CD14-positive monocyte (primary cell): ENCODE results near the gene ANXA2. TPM values are rescaled to one million over a fixed set of nuclear protein-coding genes. Genes with fewer than 3 reads are reported as not detected.
"Not testable (repeated sequence)": the region's sequence is repeated elsewhere in the genome, so short reads cannot be mapped to it uniquely, and the experiment has no call there.

Experiments used
- DNase-seq, 3 donors: peaks; one replicate each; pipeline ENCODE4 v3.0.0-alpha.2; 2011 to 2022
- H2AFZ ChIP-seq: 2 replicates; pipeline ENCODE4 v1.6.0; 2012; ENCODE audit warnings: mild to moderate bottlenecking, low read depth, low read length, inconsistent platforms; ENCODE audit not compliant: insufficient read depth, poor library complexity, severe bottlenecking
- H3K27ac ChIP-seq, 2 donors: 1 replicate in 1 of 2; 2 replicates in 1 of 2; pipeline ENCODE4 v1.5.1; 2012 to 2013; ENCODE audit warnings: low read length in 2 of 2, control low read depth in 1 of 2, inconsistent platforms in 1 of 2, low read depth in 1 of 2, mild to moderate bottlenecking in 1 of 2
- H3K27me3 ChIP-seq, 2 donors: one replicate each; pipeline versions ENCODE4 v1.6.0 to v1.6.1; 2011 to 2013; ENCODE audit warnings: low read length in 2 of 2; ENCODE audit not compliant: control insufficient read depth in 2 of 2, insufficient read depth in 2 of 2
- H3K36me3 ChIP-seq, 2 donors: replicated peaks in 1 of 2; 1 replicate in 1 of 2; 2 replicates in 1 of 2; pipeline versions ENCODE4 v1.5.1 to v1.6.1; 2012 to 2013; ENCODE audit warnings: low read length in 2 of 2, control low read depth in 1 of 2, inconsistent platforms in 1 of 2, mild to moderate bottlenecking in 1 of 2; ENCODE audit not compliant: insufficient read depth in 2 of 2, control insufficient read depth in 1 of 2
- H3K4me1 ChIP-seq, 2 donors: 1 replicate in 1 of 2; 2 replicates in 1 of 2; pipeline versions ENCODE4 v1.5.1 to v1.6.1; 2012 to 2013; ENCODE audit warnings: low read length in 2 of 2, control low read depth in 1 of 2, inconsistent platforms in 1 of 2, mild to moderate bottlenecking in 1 of 2, moderate library complexity in 1 of 2; ENCODE audit not compliant: insufficient read depth in 2 of 2, control insufficient read depth in 1 of 2
- H3K4me2 ChIP-seq: replicated peaks from 2 replicates; pipeline ENCODE3; 2012; ENCODE audit warnings: low read length, moderate library complexity, mild to moderate bottlenecking; ENCODE audit not compliant: poor library complexity, severe bottlenecking; ENCODE audit errors: extremely low read depth
- H3K4me3 ChIP-seq, 3 experiments: fragments of 200-600 bp in 1 of 3; sonication (generic) in 1 of 3; replicated peaks in 1 of 3; 1 replicate in 2 of 3; 2 replicates in 1 of 3; pipeline ENCODE4 v1.5.1; 2011 to 2013; ENCODE audit warnings: low read length in 3 of 3, mild to moderate bottlenecking in 3 of 3, control low read depth in 2 of 3, low read depth in 2 of 3, inconsistent platforms in 1 of 3, moderate library complexity in 1 of 3
- H3K79me2 ChIP-seq: 2 replicates; pipeline ENCODE4 v1.6.0; 2012; ENCODE audit warnings: mild to moderate bottlenecking, control low read depth, inconsistent platforms, low read length, moderate library complexity; ENCODE audit not compliant: insufficient read depth
- H3K9ac ChIP-seq: 2 replicates; pipeline ENCODE4 v1.6.0; 2017; ENCODE audit warnings: low read length, mild to moderate bottlenecking; ENCODE audit not compliant: insufficient read depth, poor library complexity, severe bottlenecking
- H3K9me3 ChIP-seq, 2 donors: replicated peaks in 1 of 2; 1 replicate in 1 of 2; 2 replicates in 1 of 2; pipeline versions ENCODE4 v1.5.1 to v1.6.1; 2012 to 2013; ENCODE audit warnings: low read length in 2 of 2, control low read depth in 1 of 2; ENCODE audit not compliant: control insufficient read depth in 1 of 2, insufficient read depth in 1 of 2
- H4K20me1 ChIP-seq: 2 replicates; pipeline ENCODE4 v1.6.0; 2012; ENCODE audit warnings: mild to moderate bottlenecking, low read length, control low read depth, moderate library complexity; ENCODE audit not compliant: insufficient read depth
- H3K27ac Mint-ChIP-seq, 7 donors: one replicate each; pipeline ENCODE4 v1.8.0; 2020; ENCODE audit warnings: mild to moderate bottlenecking in 7 of 7, mixed read lengths in 7 of 7, moderate library complexity in 6 of 7, inconsistent platforms in 2 of 7
- H3K27me3 Mint-ChIP-seq, 3 donors: one replicate each; pipeline ENCODE4 v1.8.0; 2021 to 2022; ENCODE audit warnings: low read depth in 3 of 3, mild to moderate bottlenecking in 3 of 3, mixed read lengths in 3 of 3, moderate library complexity in 3 of 3, inconsistent platforms in 1 of 3
- H3K36me3 Mint-ChIP-seq, 2 donors: one replicate each; pipeline ENCODE4 v1.8.0; 2020; ENCODE audit warnings: mixed read lengths in 2 of 2, inconsistent platforms in 1 of 2, mild to moderate bottlenecking in 1 of 2
- H3K4me1 Mint-ChIP-seq: one replicate; pipeline ENCODE4 v1.8.0; 2020; ENCODE audit warnings: mild to moderate bottlenecking, mixed read lengths
- H3K4me3 Mint-ChIP-seq, 2 donors: one replicate each; pipeline ENCODE4 v1.8.0; 2020; ENCODE audit warnings: mild to moderate bottlenecking in 2 of 2, mixed read lengths in 2 of 2, moderate library complexity in 1 of 2
- H3K9me3 Mint-ChIP-seq, 7 donors: one replicate each; pipeline ENCODE4 v1.8.0; 2020 to 2022; ENCODE audit warnings: mixed read lengths in 7 of 7, mild to moderate bottlenecking in 6 of 7, moderate library complexity in 6 of 7, inconsistent platforms in 2 of 7
- WGBS: methylation state at CpG from one replicate; pipeline ENCODE4 v1.1.5; 2013; ENCODE audit warnings: missing lambda C conversion rate; ENCODE audit not compliant: insufficient coverage; 5-methylcytosine and 5-hydroxymethylcytosine counted together
- intact Hi-C, 2 donors: fragments of 100-400 bp; cut with micrococcal nuclease; formaldehyde crosslinking; loops; one replicate each; pipeline versions ENCODE4 v1.15.0 to v1.15.1; 2023
- polyA plus RNA-seq, 3 donors: library from polyadenylated mRNA; depleted of rRNA in 1 of 3; unstranded in 2 of 3; stranded (reverse) in 1 of 3; fragments of 300-500 nt in 2 of 3; fragments of >200 nt in 1 of 3; fragmentation: Illumina TruSeq in 2 of 3; gene quantifications; 1 replicate in 2 of 3; 2 replicates in 1 of 3; pipeline ENCODE4 v1.2.3, GENCODE V29; 2012 to 2021
- TF ChIP-seq, protein P1 (sequence below): fragments of 200-600 bp; IDR thresholded peaks from one replicate; pipeline ENCODE4 v1.8.0; 2022; ENCODE audit warnings: antibody characterized with exemption, mild to moderate bottlenecking

The ANXA2 gene
- polyA plus RNA-seq, 3 donors = 966 to 2,079 (median 2,046) TPM

DNA sequence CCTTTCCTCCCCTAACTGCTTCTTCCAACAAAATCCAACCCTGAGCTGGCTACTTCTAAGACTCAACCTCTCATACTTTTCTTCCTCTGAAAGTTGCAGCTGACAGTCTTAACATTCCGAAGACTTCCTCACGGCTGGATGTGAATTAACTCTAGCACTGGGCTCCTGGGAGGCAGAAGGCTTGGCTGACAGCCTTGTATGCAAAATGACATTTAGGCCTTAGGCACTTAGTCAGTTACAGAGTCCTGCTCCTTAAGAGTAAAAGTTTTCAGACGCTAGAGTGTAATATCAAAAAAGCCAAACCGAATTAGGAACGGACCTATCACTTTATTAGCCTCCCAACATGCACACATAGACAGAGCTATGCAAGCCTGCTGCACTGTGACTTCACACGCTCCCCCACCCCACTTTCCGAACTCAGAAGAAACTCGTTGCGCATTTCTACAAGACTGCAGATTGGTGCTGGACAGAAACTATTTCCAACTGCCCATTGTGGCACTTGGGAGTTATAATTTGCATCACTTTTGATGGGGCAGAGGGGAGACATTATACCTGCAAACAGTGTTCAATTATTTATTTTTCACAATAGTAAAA lies 15.5 kb upstream of the ANXA2 start:
- DNase-seq = no peak
- no peak overlapping the region for H3K4me3 Mint-ChIP-seq
- TF ChIP-seq, protein P1, sequence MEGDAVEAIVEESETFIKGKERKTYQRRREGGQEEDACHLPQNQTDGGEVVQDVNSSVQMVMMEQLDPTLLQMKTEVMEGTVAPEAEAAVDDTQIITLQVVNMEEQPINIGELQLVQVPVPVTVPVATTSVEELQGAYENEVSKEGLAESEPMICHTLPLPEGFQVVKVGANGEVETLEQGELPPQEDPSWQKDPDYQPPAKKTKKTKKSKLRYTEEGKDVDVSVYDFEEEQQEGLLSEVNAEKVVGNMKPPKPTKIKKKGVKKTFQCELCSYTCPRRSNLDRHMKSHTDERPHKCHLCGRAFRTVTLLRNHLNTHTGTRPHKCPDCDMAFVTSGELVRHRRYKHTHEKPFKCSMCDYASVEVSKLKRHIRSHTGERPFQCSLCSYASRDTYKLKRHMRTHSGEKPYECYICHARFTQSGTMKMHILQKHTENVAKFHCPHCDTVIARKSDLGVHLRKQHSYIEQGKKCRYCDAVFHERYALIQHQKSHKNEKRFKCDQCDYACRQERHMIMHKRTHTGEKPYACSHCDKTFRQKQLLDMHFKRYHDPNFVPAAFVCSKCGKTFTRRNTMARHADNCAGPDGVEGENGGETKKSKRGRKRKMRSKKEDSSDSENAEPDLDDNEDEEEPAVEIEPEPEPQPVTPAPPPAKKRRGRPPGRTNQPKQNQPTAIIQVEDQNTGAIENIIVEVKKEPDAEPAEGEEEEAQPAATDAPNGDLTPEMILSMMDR = no peak
- H3K27me3 Mint-ChIP-seq = peaks cover 0 to 4% (median 2%) of the 10 kb centered on the region in 3 donors
- H3K36me3 Mint-ChIP-seq = no peaks in the 10 kb centered on the region
- intact Hi-C loops = no loop called here
- 100% methylated on average over 4 of the region's 9 CpGs for WGBS
- Histone ChIP-seq H4K20me1 (no peaks in the 10 kb centered on the region), H3K9me3 (no peaks in the 10 kb centered on the region), H3K79me2 (no peaks in the 10 kb centered on the region), H3K27ac (no peak overlapping the region), H2AFZ (no peak overlapping the region), H3K9ac (no peak overlapping the region), H3K4me1 (peaks cover 19 to 24% of the 10 kb centered on the region in 2 donors), H3K4me3 (no peak overlapping the region), H3K36me3 (no peaks in the 10 kb centered on the region), H3K4me2 (no peak overlapping the region), H3K27me3 (no peaks in the 10 kb centered on the region)
- H3K4me1 Mint-ChIP-seq = peaks cover 16% of the 10 kb centered on the region
- peak overlapping the region in 1 of 7 donors; percentile 23 for H3K27ac Mint-ChIP-seq
- peaks cover 0 to 2% (median 0%) of the 10 kb centered on the region in 7 donors for H3K9me3 Mint-ChIP-seq

DNA sequence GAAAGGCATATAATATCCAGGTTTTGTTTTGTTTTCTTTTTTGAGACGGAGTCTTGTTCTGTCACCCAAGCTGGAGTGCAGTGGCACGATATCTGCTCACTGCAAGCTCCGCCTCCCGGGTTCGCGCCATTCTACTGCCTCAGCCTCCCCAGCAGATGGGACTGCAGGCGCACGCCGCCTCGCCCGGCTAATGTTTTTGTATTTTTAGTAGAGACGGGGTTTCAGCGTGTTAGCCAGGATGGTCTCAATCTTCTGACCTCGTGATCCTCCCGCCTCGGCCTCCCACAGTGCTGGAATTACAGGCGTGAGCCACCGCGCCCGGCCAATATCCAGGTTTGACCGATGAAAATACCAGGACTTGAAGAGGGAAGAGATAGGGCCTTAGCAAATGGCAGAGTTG lies 15.0 kb upstream of the ANXA2 start:
- H3K36me3 Mint-ChIP-seq, H3K27ac Mint-ChIP-seq, H3K4me2 ChIP-seq, DNase-seq, intact Hi-C loops, H3K79me2 ChIP-seq, H4K20me1 ChIP-seq, H3K27me3 ChIP-seq, H3K9ac ChIP-seq, H3K27me3 Mint-ChIP-seq, H3K36me3 ChIP-seq, H3K9me3 Mint-ChIP-seq, H2AFZ ChIP-seq, H3K4me3 ChIP-seq, H3K27ac ChIP-seq, H3K4me3 Mint-ChIP-seq, H3K9me3 ChIP-seq: not testable (repeated sequence)
- WGBS = 93% methylated on average over 3 of the region's 21 CpGs
- H3K4me1 ChIP-seq = peaks cover 20 to 24% of the 10 kb centered on the region in 2 donors
- H3K4me1 Mint-ChIP-seq = peaks cover 16% of the 10 kb centered on the region
